HEK293 (cell line): Measurements from ENCODE around the gene GH1.

Experiments
- CTCF ChIA-PET: fragments of 350-600 bp; formaldehyde crosslinking; extraction: SDS; loops from one replicate; lab custom pipeline; 2021; ENCODE audit warnings: antibody characterized with exemption; lab: Yijun Ruan, JAX
- POLR2A ChIA-PET: fragments of 300-600 bp; formaldehyde crosslinking; extraction: SDS; loops from one replicate; lab custom pipeline; 2020; ENCODE audit warnings: antibody characterized with exemption, inconsistent platforms; lab: Yijun Ruan, JAX
- H3K27ac ChIP-seq: fragments of 200-500 bp; sonication (Bioruptor generic); 2 replicates; pipeline ENCODE4 v1.5.1; 2014; ENCODE audit warnings: low read depth, low read length, control low read depth, inconsistent platforms; ENCODE audit errors: extremely low read depth
- H3K36me3 ChIP-seq, 2 experiments: fragments of 200-500 bp in 1 of 2; sonication (Bioruptor generic) in 1 of 2; 1 replicate in 1 of 2; 2 replicates in 1 of 2; pipeline ENCODE4 v1.5.1; 2014 to 2017; ENCODE audit warnings: inconsistent platforms in 2 of 2, low read length in 2 of 2; ENCODE audit not compliant: control insufficient read depth in 2 of 2, insufficient read depth in 1 of 2
- H3K4me1 ChIP-seq: fragments of 200-500 bp; sonication (Bioruptor generic); 2 replicates; pipeline ENCODE4 v1.5.1; 2014; ENCODE audit warnings: mild to moderate bottlenecking, low read length, inconsistent platforms; ENCODE audit not compliant: control insufficient read depth, insufficient read depth
- H3K4me3 ChIP-seq: 2 replicates; pipeline ENCODE4 v1.5.1; 2011; ENCODE audit warnings: low read depth, mild to moderate bottlenecking, control low read depth, low read length, moderate library complexity
- H3K9me3 ChIP-seq: fragments of 200-500 bp; sonication (Bioruptor generic); 2 replicates; pipeline ENCODE4 v1.5.1; 2014; ENCODE audit warnings: low read depth, low read length, inconsistent platforms; ENCODE audit not compliant: control insufficient read depth, insufficient read depth
- CTCF ChIP-seq: fragments of 450-650 bp; formaldehyde crosslinking; IDR thresholded peaks from 2 replicates; pipeline ENCODE4 v1.5.1; 2016; ENCODE audit warnings: missing biosample characterization, missing genetic modification characterization
- FEZF1 ChIP-seq: fragments of 450-650 bp; formaldehyde crosslinking; IDR thresholded peaks from 2 replicates; pipeline ENCODE4 v1.5.1; 2016; ENCODE audit warnings: missing biosample characterization, missing genetic modification characterization
- GLIS2 ChIP-seq: fragments of 450-650 bp; formaldehyde crosslinking; IDR thresholded peaks from 2 replicates; pipeline ENCODE4 v1.5.1; 2016; ENCODE audit warnings: missing biosample characterization, missing genetic modification characterization
- HIC1 ChIP-seq: fragments of 450-650 bp; formaldehyde crosslinking; IDR thresholded peaks from 2 replicates; pipeline ENCODE4 v1.5.1; 2016; ENCODE audit warnings: missing biosample characterization, missing genetic modification characterization
- PATZ1 ChIP-seq: fragments of 450-650 bp; formaldehyde crosslinking; IDR thresholded peaks from 2 replicates; pipeline ENCODE4 v1.5.1; 2016; ENCODE audit warnings: missing biosample characterization, missing genetic modification characterization
- SP2 ChIP-seq: fragments of 450-650 bp; formaldehyde crosslinking; IDR thresholded peaks from 2 replicates; pipeline ENCODE4 v1.5.1; 2016; ENCODE audit warnings: missing biosample characterization, missing genetic modification characterization
- ZBTB49 ChIP-seq: fragments of 450-650 bp; formaldehyde crosslinking; IDR thresholded peaks from 2 replicates; pipeline ENCODE4 v1.5.1; 2016; ENCODE audit warnings: missing biosample characterization, missing genetic modification characterization, low read depth
- ZNF10 ChIP-seq: fragments of 450-650 bp; formaldehyde crosslinking; IDR thresholded peaks from 2 replicates; pipeline ENCODE4 v1.5.1; 2017; ENCODE audit warnings: missing biosample characterization, missing genetic modification characterization
- ZNF148 ChIP-seq: fragments of 450-650 bp; formaldehyde crosslinking; IDR thresholded peaks from 2 replicates; pipeline ENCODE4 v1.5.0; 2017; ENCODE audit warnings: missing biosample characterization, missing genetic modification characterization, borderline replicate concordance
- ZNF2 ChIP-seq: fragments of 450-650 bp; formaldehyde crosslinking; IDR thresholded peaks from 2 replicates; pipeline ENCODE4 v1.5.1; 2016; ENCODE audit warnings: missing biosample characterization, missing genetic modification characterization
- ZNF350 ChIP-seq: fragments of 450-650 bp; formaldehyde crosslinking; IDR thresholded peaks from 2 replicates; pipeline ENCODE4 v1.5.0; 2017; ENCODE audit warnings: missing biosample characterization, mild to moderate bottlenecking, missing genetic modification characterization
- ZNF366 ChIP-seq: fragments of 450-650 bp; formaldehyde crosslinking; conservative IDR thresholded peaks from 2 replicates; pipeline ENCODE4 v1.5.1; 2016; ENCODE audit warnings: missing biosample characterization, missing genetic modification characterization
- ZNF513 ChIP-seq: fragments of 450-650 bp; IDR thresholded peaks from 2 replicates; pipeline ENCODE4 v1.5.1; 2018; ENCODE audit warnings: missing biosample characterization, missing genetic modification characterization
- ZNF610 ChIP-seq: fragments of 450-650 bp; formaldehyde crosslinking; IDR thresholded peaks from 2 replicates; pipeline ENCODE4 v1.5.1; 2016; ENCODE audit warnings: missing biosample characterization, missing genetic modification characterization, borderline replicate concordance
- ZNF623 ChIP-seq: fragments of 450-650 bp; formaldehyde crosslinking; IDR thresholded peaks from 2 replicates; pipeline ENCODE4 v1.5.1; 2016; ENCODE audit warnings: missing biosample characterization, missing genetic modification characterization

Gene GH1

GRCh38 chr17:63943745-63944144, 25.1 kb upstream of the GH1 start (continued):
- TF ChIP-seq ZNF148 (tag by site-specific recombination), result no peak
- TF ChIP-seq, all 188 proteins: peak for 0

- POLR2A ChIA-PET, result interaction anchor here (0.5 to 0.6 kb wide), 2 partner anchors 22 to 264 kb away, joined by 3 to 4 read pairs; no protein-coding TSS in a partner anchor
- no peak for TF ChIP-seq ZBTB49
- no peak for TF ChIP-seq ZNF350 (tag by site-specific recombination)
- TF ChIP-seq ZNF513 (tag by site-specific recombination), result peak; percentile 22; the same call in 1 of the 2 replicates
- TF ChIP-seq PATZ1 (tag by site-specific recombination), result no peak
- TF ChIP-seq CTCF, result no peak
- TF ChIP-seq GLIS2 (tag by site-specific recombination), result no peak
- no peak for TF ChIP-seq ZNF2 (tag by site-specific recombination)
- no peak for TF ChIP-seq ZNF610 (tag by site-specific recombination)
- TF ChIP-seq, all 188 proteins: peak for 1
- no peaks in the 10 kb centered on the region for H3K9me3 ChIP-seq
- no peak overlapping the region for H3K27ac ChIP-seq
- CTCF ChIA-PET, result interaction anchor here (0.6 to 0.8 kb wide), 2 partner anchors 9 to 340 kb away, joined by 3 to 6 read pairs; no protein-coding TSS in a partner anchor
- H3K4me1 ChIP-seq, result no peaks in the 10 kb centered on the region
- H3K36me3 ChIP-seq, result no peaks in the 10 kb centered on the region
- no peak overlapping the region for H3K4me3 ChIP-seq
Observed at GRCh38 chr17:63942309-63942985, 23.8 kb upstream of the GH1 start.

GRCh38 chr17:63941751-63942150, 23.1 kb upstream of the GH1 start:
- Histone ChIP-seq H3K4me3 (no peak overlapping the region), H3K9me3 (no peaks in the 10 kb centered on the region), H3K36me3 (no peaks in the 10 kb centered on the region), H3K27ac (no peak overlapping the region), H3K4me1 (no peaks in the 10 kb centered on the region)
- POLR2A ChIA-PET, result interaction anchor here (0.6 kb wide), 1 partner anchor 264 kb away, joined by 4 read pairs; no protein-coding TSS in a partner anchor
- CTCF ChIA-PET, result interaction anchor here (0.8 kb wide), 2 partner anchors 9 to 22 kb away, joined by 3 read pairs; no protein-coding TSS in a partner anchor
- TF ChIP-seq SP2 (tag by site-specific recombination), result no peak
- no peak for TF ChIP-seq ZBTB49
- TF ChIP-seq ZNF10, result no peak
- TF ChIP-seq HIC1 (tag by site-specific recombination), result no peak
- no peak for TF ChIP-seq ZNF366 (tag by site-specific recombination)
- no peak for TF ChIP-seq FEZF1 (tag by site-specific recombination)
- no peak for TF ChIP-seq ZNF623 (tag by site-specific recombination)
